CD4-positive, alpha-beta memory T cell (primary cell): ENCODE measurements around the gene WDR74. TPM values are rescaled to one million over a fixed set of nuclear protein-coding genes. Genes with fewer than 3 reads are reported as not detected.
"Not testable (repeated sequence)": the region's sequence is repeated elsewhere in the genome, so short reads cannot be mapped to it uniquely, and the experiment has no call there.

Experiments
- CTCF ChIA-PET: fragments of 350-600 bp; sonication (Branson Sonifier 250); formaldehyde crosslinking; loops from one replicate; lab custom pipeline; 2021; ENCODE audit warnings: inconsistent platforms; ENCODE audit not compliant: partially characterized antibody; lab: Charles Lee
- POLR2A ChIA-PET: fragments of 350-600 bp; sonication (Branson Sonifier 250); formaldehyde crosslinking; loops from one replicate; lab custom pipeline; 2021; ENCODE audit not compliant: partially characterized antibody; lab: Charles Lee
- DNase-seq, 5 donors: peaks; one replicate each; pipeline versions ENCODE4 v3.0.0 to v3.0.0-alpha.2; 2020 to 2022; ENCODE audit warnings: mixed read lengths in 1 of 5
- H3K27ac ChIP-seq: one replicate; pipeline ENCODE4 v1.7.0; 2013; ENCODE audit warnings: low read depth, low read length
- H3K27me3 ChIP-seq: 2 replicates; pipeline ENCODE4 v1.7.0; 2013; ENCODE audit warnings: mild to moderate bottlenecking, low read length, moderate library complexity; ENCODE audit not compliant: insufficient read depth
- H3K36me3 ChIP-seq: 2 replicates; pipeline ENCODE4 v1.7.0; 2013; ENCODE audit warnings: mild to moderate bottlenecking, low read length, moderate library complexity; ENCODE audit not compliant: insufficient read depth
- H3K4me1 ChIP-seq: 2 replicates; pipeline ENCODE4 v1.7.0; 2013; ENCODE audit warnings: mild to moderate bottlenecking, low read length, moderate library complexity; ENCODE audit not compliant: insufficient read depth
- H3K4me3 ChIP-seq, 2 donors: one replicate each; pipeline ENCODE4 v1.7.0; 2013; ENCODE audit warnings: low read length in 2 of 2, mild to moderate bottlenecking in 1 of 2
- H3K9me3 ChIP-seq, 2 donors: one replicate each; pipeline ENCODE4 v1.7.0; 2013; ENCODE audit warnings: low read length in 2 of 2, control low read depth in 1 of 2; ENCODE audit not compliant: control insufficient read depth in 1 of 2
- H3K27ac Mint-ChIP-seq, 7 donors: one replicate each; pipeline ENCODE4 v1.8.0; 2020 to 2021; ENCODE audit warnings: mixed read lengths in 7 of 7, mild to moderate bottlenecking in 6 of 7, inconsistent platforms in 3 of 7, moderate library complexity in 3 of 7
- H3K27me3 Mint-ChIP-seq, 2 donors: one replicate each; pipeline ENCODE4 v1.8.0; 2020 to 2021; ENCODE audit warnings: mixed read lengths in 2 of 2
- H3K36me3 Mint-ChIP-seq, 2 donors: one replicate each; pipeline ENCODE4 v1.8.0; 2020 to 2021; ENCODE audit warnings: mixed read lengths in 2 of 2, inconsistent platforms in 1 of 2, mild to moderate bottlenecking in 1 of 2
- H3K4me1 Mint-ChIP-seq, 4 donors: one replicate each; pipeline ENCODE4 v1.8.0; 2020 to 2021; ENCODE audit warnings: mixed read lengths in 4 of 4, mild to moderate bottlenecking in 1 of 4
- H3K4me3 Mint-ChIP-seq, 8 donors: one replicate each; pipeline ENCODE4 v1.8.0; 2020 to 2021; ENCODE audit warnings: mixed read lengths in 8 of 8, mild to moderate bottlenecking in 7 of 8, moderate library complexity in 6 of 8, inconsistent platforms in 3 of 8
- H3K9me3 Mint-ChIP-seq, 8 donors: one replicate each; pipeline ENCODE4 v1.8.0; 2020 to 2021; ENCODE audit warnings: mixed read lengths in 8 of 8, mild to moderate bottlenecking in 5 of 8, inconsistent platforms in 3 of 8, moderate library complexity in 1 of 8
- intact Hi-C: fragments of 100-400 bp; cut with micrococcal nuclease; formaldehyde crosslinking; loops from one replicate; pipeline ENCODE4 v1.15.1; 2023
- polyA plus RNA-seq, 2 donors: library from polyadenylated mRNA; unstranded; fragments of 300-500 nt; fragmentation: Illumina TruSeq; gene quantifications; one replicate each; pipeline ENCODE4 v1.2.3, GENCODE V29; 2021
- total RNA-seq, 2 experiments: library from RNA; stranded (reverse); gene quantifications; one replicate each; pipeline ENCODE4 v1.2.3, GENCODE V29; 2021

Gene WDR74
- total and polyA plus RNA-seq, 4 experiments from 2014 or later, result 33.9 to 82.2 (median 65.0) TPM

DNA sequence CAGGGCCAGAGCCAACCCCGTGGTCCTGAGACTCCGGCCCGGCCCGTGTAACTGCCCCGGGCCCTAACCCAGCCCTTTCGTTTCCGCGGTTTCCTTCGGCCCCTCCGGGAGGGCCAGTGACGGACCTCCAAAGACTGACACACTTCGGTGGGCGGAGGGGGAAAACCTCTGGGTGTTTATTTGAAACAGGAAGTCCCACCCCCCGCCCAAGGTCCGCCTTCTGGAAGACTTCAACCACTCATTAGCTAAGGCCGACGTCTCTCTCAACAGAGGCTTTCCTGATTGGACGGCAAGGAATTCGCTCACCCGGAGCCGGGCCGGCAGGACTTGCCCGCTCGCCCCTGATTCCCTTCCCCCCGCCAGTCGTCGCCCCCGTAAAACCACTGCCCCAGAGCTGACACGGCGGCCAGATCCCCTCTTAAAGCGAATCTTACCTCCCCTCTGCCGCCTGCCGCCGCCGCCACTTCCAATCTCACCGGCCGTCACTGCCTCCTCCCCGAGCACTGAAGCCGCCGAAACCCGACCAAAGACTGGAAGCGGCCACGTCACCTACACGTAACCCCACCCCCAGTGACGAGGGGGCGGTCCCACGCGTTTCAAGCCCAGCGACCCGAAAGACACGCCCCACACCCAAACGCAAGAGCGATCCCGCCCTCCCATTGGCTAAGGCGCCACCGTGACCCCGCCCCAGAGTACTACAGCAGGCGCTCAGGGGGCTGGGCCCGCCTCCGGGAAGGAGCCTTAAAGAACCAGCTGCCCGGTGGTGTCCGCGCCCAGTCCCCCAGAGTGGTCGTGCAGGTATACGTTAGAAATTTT, 7.7 kb downstream of the WDR74 start, which contains the start of gene STX5:
Gene STX5 (minus strand): TSS at position 532 of the 816 bp plus-strand sequence. CDS start 808 bp downstream, outside the sequence.
- Mint-ChIP-seq H3K27ac (peak within 1 kb of the TSS; percentile 94 to 100 (median 99)), H3K9me3 (no peaks in the 10 kb centered on the region), H3K4me1 (peaks cover 21 to 59% (median 41%) of the 10 kb centered on the region in 4 donors), H3K36me3 (peaks cover 17 to 57% of the 10 kb centered on the region in 2 donors), H3K27me3 (no peaks in the 10 kb centered on the region), H3K4me3 (peak within 1 kb of the TSS; percentile 94 to 100 (median 98))
- ChIA-PET POLR2A (interaction anchor here (0.6 to 13.8 kb wide), 29 partner anchors 8 to 1486 kb away, joined by 3 to 801 read pairs (median 6); partner anchors contain the start of genes C11orf98, CSKMT, EEF1G and EML3), CTCF (interaction anchor here (2.2 kb wide), 1 partner anchor 45 kb away, joined by 11 read pairs; the partner anchor contains the start of gene TMEM179B)
- intact Hi-C loops, result loop anchor here (1.0 to 2.0 kb wide), 9 partner anchors 8 to 232 kb away; partner anchors contain the start of genes NXF1, TMEM179B, TTC9C and WDR74
- H3K9me3 ChIP-seq, result no peaks in the 10 kb centered on the region
- no peaks in the 10 kb centered on the region for H3K27me3 ChIP-seq
- DNase-seq, result peak; percentile 99 to 100 (median 100)
- peak within 1 kb of the TSS; percentile 97 for H3K27ac ChIP-seq
- peaks cover 30% of the 10 kb centered on the region for H3K4me1 ChIP-seq
- H3K36me3 ChIP-seq, result peaks cover 34% of the 10 kb centered on the region
- H3K4me3 ChIP-seq, result peak within 1 kb of the TSS; percentile 82 to 85

DNA sequence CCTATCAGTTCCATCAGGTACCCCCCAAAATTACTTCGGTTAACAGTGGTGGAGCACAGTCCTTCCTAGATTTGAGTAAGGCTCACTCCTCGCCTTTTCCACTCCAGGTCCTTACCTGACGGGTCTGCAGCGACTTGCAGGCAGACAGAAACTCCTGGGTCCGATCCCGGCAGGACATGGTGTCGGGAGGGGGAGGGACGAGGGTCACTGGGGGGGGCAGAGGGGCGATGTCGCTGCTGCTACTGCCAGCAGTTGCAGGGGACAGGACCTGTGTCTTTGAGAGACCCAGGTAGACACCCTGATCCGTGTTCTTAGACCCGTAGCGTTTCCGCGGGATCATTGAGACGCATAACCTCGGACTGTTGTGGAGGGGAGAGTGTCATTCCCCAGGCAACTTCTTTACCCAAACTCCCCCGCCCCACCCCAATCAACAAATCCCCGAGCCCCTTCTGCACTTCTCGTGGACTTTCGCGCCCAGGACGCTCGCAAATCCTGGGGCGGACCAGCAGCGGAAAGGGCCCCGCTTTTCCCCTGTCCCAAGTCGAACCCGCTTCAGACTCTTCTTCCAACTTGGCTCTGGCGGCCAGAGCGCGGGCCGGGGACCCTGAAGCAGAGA, 8.4 kb downstream of the WDR74 start:
- no peaks in the 10 kb centered on the region for H3K9me3 ChIP-seq
- ChIA-PET CTCF (interaction anchor here (0.7 to 2.2 kb wide), 2 partner anchors 44 to 45 kb away, joined by 4 to 11 read pairs; partner anchors contain the start of gene TMEM179B), POLR2A (interaction anchor here (0.8 to 13.8 kb wide), 27 partner anchors 9 to 1487 kb away, joined by 3 to 801 read pairs (median 8); partner anchors contain the start of genes C11orf98, CSKMT, GANAB and HNRNPUL2)
- H3K36me3 ChIP-seq, result peaks cover 30% of the 10 kb centered on the region
- Mint-ChIP-seq H3K36me3 (peaks cover 14 to 51% of the 10 kb centered on the region in 2 donors), H3K4me3 (peak overlapping the region; percentile 94 to 100 (median 98)), H3K4me1 (peaks cover 21 to 54% (median 39%) of the 10 kb centered on the region in 4 donors), H3K27me3 (no peaks in the 10 kb centered on the region), H3K9me3 (no peaks in the 10 kb centered on the region), H3K27ac (peak overlapping the region; percentile 94 to 100 (median 99))
- no peak for DNase-seq
- peaks cover 30% of the 10 kb centered on the region for H3K4me1 ChIP-seq
- H3K4me3 ChIP-seq, result peak overlapping the region; percentile 81 to 82
- no peaks in the 10 kb centered on the region for H3K27me3 ChIP-seq
- peak overlapping the region; percentile 97 for H3K27ac ChIP-seq
- intact Hi-C loops, result loop anchor here (1.0 kb wide), 2 partner anchors 8 to 78 kb away; partner anchors contain the start of gene WDR74

DNA sequence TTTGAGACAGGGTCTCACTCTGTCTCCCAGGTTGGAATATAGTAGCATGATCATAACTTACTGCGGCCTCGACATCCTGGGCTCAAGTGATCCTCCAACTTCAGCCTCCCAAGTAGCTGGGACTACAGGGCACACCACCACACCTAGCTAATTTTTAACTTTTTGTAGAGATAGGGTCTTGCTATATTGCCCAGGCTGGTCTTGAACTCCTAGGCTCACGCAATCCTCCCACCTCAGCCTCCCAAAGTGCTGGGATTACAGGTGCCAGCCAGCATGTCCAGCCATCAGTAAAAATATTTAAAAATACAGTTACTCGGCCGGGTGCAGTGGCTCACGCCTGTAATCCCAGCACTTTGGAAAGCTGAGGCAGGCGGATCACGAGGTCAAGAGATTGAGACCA, 11.3 kb downstream of the WDR74 start:
- POLR2A ChIA-PET, result interaction anchor here (1.3 to 4.4 kb wide), 7 partner anchors 12 to 34 kb away, joined by 3 to 22 read pairs (median 6); partner anchors contain the start of genes NXF1 and WDR74
- not testable (repeated sequence) for H3K4me3 ChIP-seq

DNA sequence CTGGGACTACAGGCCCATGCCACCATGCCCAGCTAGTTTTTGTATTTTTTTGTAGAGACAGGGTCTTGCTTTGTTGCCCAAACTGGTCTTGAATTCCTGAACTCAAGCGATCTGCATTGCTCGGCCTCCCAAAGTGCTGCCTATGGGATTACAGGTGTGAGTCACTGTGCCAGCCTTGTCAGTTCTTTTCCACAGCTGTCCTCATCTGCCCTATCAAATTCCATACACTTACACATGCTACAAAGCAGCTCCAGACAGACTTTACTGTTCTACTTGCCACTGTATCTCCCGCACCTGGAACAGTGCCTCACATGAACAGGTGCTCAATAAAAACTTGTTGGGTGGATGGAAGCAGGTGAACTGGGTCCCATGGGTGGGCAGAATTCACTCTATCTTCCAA, 15.7 kb downstream of the WDR74 start:
- no peaks in the 10 kb centered on the region for H3K27me3 ChIP-seq
- no peak overlapping the region for H3K4me3 ChIP-seq
- no peak overlapping the region for H3K27ac ChIP-seq
- Mint-ChIP-seq H3K27me3 (no peaks in the 10 kb centered on the region), H3K4me3 (no peak overlapping the region), H3K36me3 (peaks cover 49 to 65% of the 10 kb centered on the region in 2 donors), H3K27ac (peak overlapping the region in 2 of 7 donors; percentile 36 to 70), H3K4me1 (peaks cover 3 to 12% (median 9%) of the 10 kb centered on the region in 4 donors), H3K9me3 (no peaks in the 10 kb centered on the region)
- H3K9me3 ChIP-seq, result no peaks in the 10 kb centered on the region
- no peak for DNase-seq
- intact Hi-C loops, result no loop called here
- ChIA-PET CTCF (interaction anchor here (1.2 kb wide), 1 partner anchor 38 kb away, joined by 6 read pairs; no protein-coding TSS in a partner anchor), POLR2A (interaction anchor here (1.2 to 1.9 kb wide), 3 partner anchors 9 to 32 kb away, joined by 4 to 14 read pairs (median 6); partner anchors contain the start of genes STX5, TEX54 and WDR74)
- no peaks in the 10 kb centered on the region for H3K4me1 ChIP-seq
- peaks cover 61% of the 10 kb centered on the region for H3K36me3 ChIP-seq

More for the DNA sequence above, 11.3 kb downstream of the WDR74 start:
- H3K36me3 Mint-ChIP-seq, result peaks cover 28 to 56% of the 10 kb centered on the region in 2 donors
- H3K4me1 Mint-ChIP-seq, result peaks cover 16 to 40% (median 28%) of the 10 kb centered on the region in 4 donors
- intact Hi-C loops, H3K4me3 Mint-ChIP-seq, H3K27me3 Mint-ChIP-seq, H3K27me3 ChIP-seq, DNase-seq, H3K9me3 Mint-ChIP-seq, H3K27ac ChIP-seq, H3K9me3 ChIP-seq, H3K27ac Mint-ChIP-seq: not testable (repeated sequence)
- Histone ChIP-seq H3K36me3 (peaks cover 41% of the 10 kb centered on the region), H3K4me1 (peaks cover 23% of the 10 kb centered on the region)
- CTCF ChIA-PET, result interaction anchor here (1.0 kb wide), 1 partner anchor 42 kb away, joined by 5 read pairs; no protein-coding TSS in a partner anchor

DNA sequence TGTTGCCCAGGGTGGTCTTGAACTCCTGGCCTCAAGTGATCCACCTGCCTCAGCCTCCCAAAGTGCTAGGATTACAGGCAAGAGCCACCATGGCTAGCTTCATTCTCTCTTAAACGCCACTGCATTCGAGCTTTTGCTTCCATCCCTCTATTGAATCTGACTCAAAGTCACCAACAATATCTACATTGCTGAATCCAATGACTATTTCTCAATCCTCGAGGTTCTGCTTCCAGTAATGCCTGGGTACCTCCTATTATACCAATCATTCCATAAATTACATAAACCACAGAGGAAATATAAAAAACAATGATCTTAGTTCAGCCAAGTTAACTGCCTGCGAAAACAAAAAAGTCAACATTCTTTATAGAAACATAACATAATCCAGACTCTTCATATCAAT, 22.3 kb downstream of the WDR74 start:
- no peaks in the 10 kb centered on the region for H3K27me3 ChIP-seq
- Mint-ChIP-seq H3K27ac (no peak overlapping the region), H3K36me3 (peaks cover 17 to 31% of the 10 kb centered on the region in 2 donors), H3K4me1 (peaks cover 0 to 3% (median 0%) of the 10 kb centered on the region in 4 donors), H3K9me3 (no peaks in the 10 kb centered on the region), H3K4me3 (no peak overlapping the region), H3K27me3 (no peaks in the 10 kb centered on the region)
- H3K4me1 ChIP-seq, result no peaks in the 10 kb centered on the region
- no peaks in the 10 kb centered on the region for H3K9me3 ChIP-seq
- ChIA-PET CTCF (interaction anchor here (1.1 kb wide), 1 partner anchor 44 kb away, joined by 5 read pairs; no protein-coding TSS in a partner anchor), POLR2A (interaction anchor here (1.2 to 4.6 kb wide), 7 partner anchors 10 to 38 kb away, joined by 3 to 18 read pairs (median 5); partner anchors contain the start of genes NXF1, TMEM179B and WDR74)
- no peak overlapping the region for H3K27ac ChIP-seq
- H3K4me3 ChIP-seq, result no peak overlapping the region
- intact Hi-C loops, result no loop called here
- H3K36me3 ChIP-seq, result peaks cover 10% of the 10 kb centered on the region
- DNase-seq, result no peak

DNA sequence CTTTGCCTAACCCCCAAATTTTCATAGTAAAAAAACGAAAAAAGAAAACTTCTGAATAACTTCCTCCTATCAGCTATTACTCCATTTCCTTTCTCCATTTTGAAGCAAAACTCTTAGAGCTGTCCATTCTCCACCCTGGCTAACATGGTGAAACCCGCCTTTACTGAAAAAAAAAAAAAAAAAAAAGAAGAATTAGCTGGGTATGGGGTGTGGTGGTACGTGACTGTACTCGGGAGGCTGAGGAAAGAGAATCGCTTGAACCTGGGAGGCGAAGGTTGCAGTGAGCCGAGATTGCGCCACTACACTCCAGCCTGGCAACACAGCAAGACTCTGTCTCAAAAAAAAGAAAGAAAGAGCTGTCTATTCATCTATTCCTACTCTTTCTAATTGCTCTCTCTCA, 22.8 kb downstream of the WDR74 start:
- CTCF ChIA-PET, result interaction anchor here (0.6 to 1.1 kb wide), 3 partner anchors 16 to 478 kb away, joined by 3 to 7 read pairs (median 5); no protein-coding TSS in a partner anchor
- Histone ChIP-seq H3K4me3 (no peak overlapping the region), H3K4me1 (no peaks in the 10 kb centered on the region), H3K36me3 (peaks cover 9% of the 10 kb centered on the region), H3K9me3 (no peaks in the 10 kb centered on the region), H3K27ac (no peak overlapping the region), H3K27me3 (no peaks in the 10 kb centered on the region)
- peaks cover 17 to 31% of the 10 kb centered on the region in 2 donors for H3K36me3 Mint-ChIP-seq
- intact Hi-C loops, result no loop called here
- H3K27me3 Mint-ChIP-seq, result no peaks in the 10 kb centered on the region
- no peak for DNase-seq
- no peaks in the 10 kb centered on the region for H3K9me3 Mint-ChIP-seq
- H3K27ac Mint-ChIP-seq, result no peak overlapping the region
- no peak overlapping the region for H3K4me3 Mint-ChIP-seq
- POLR2A ChIA-PET, result interaction anchor here (0.7 to 4.6 kb wide), 9 partner anchors 10 to 63 kb away, joined by 3 to 18 read pairs (median 5); partner anchors contain the start of genes NXF1, STX5, TEX54 and TMEM179B
- H3K4me1 Mint-ChIP-seq, result peaks cover 0 to 3% (median 0%) of the 10 kb centered on the region in 4 donors
